ENCODE measurements around the gene ZNF557. TPM values are rescaled to one million over a fixed set of nuclear protein-coding genes. Genes with fewer than 3 reads are reported as not detected.

The ZNF557 gene
- total RNA-seq, 1 experiment from 2014 or later = 9.2 TPM

- no peak for DNase-seq (ENCODE audit: low read depth)
Observed at GRCh38 chr19:7125221-7125620, 55.7 kb downstream of the ZNF557 start.

GRCh38 chr19:7126132-7126531 is 56.6 kb downstream of the ZNF557 start:
- DNase-seq (ENCODE audit: low read depth) = no peak

GRCh38 chr19:7130043-7130442 is 60.5 kb downstream of the ZNF557 start:
- no peak for DNase-seq (ENCODE audit: low read depth)

- no peak for DNase-seq (ENCODE audit: low read depth)
Observed at GRCh38 chr19:7132054-7132453, 62.6 kb downstream of the ZNF557 start.

GRCh38 chr19:7137120-7137519 is 67.6 kb downstream of the ZNF557 start:
- no peak for DNase-seq (ENCODE audit: low read depth)

Other genes starting within 250 kb of the ZNF557 start
- 11.5 and 15.8 TPM in 2 replicates for gene ADGRE1, start 182.1 kb upstream of the ZNF557 start, total RNA-seq (2014; rRNA removed; shearing (Covaris generic))
- gene MBD3L2B, start 48.3 kb upstream of the ZNF557 start, total RNA-seq (2014; rRNA removed; shearing (Covaris generic)) = not detected in 2 replicates
- not detected in 2 replicates for gene MBD3L5, start 39.1 kb upstream of the ZNF557 start, total RNA-seq (2014; rRNA removed; shearing (Covaris generic))
- not detected in 2 replicates for gene MBD3L4, start 29.5 kb upstream of the ZNF557 start, total RNA-seq (2014; rRNA removed; shearing (Covaris generic))
- not detected in 2 replicates for gene MBD3L2, start 20.4 kb upstream of the ZNF557 start, total RNA-seq (2014; rRNA removed; shearing (Covaris generic))
- not detected in 2 replicates for gene MBD3L3, start 11.0 kb upstream of the ZNF557 start, total RNA-seq (2014; rRNA removed; shearing (Covaris generic))
- gene INSR, start 224.7 kb downstream of the ZNF557 start, total RNA-seq (2014; rRNA removed; shearing (Covaris generic)) = 8.9 and 10.0 TPM in 2 replicates

Data from Daoy (cell line).